GM21576 (cell line): ENCODE measurements around the gene CLEC16A.

Experiments
- ATAC-seq: cut with Tn5 transposase; IDR thresholded peaks from one replicate; pipeline ENCODE4 v1.9.1; 2021; ENCODE audit warnings: mild to moderate bottlenecking, moderate library complexity; ENCODE audit not compliant: unreplicated experiment

The CLEC16A gene

DNA sequence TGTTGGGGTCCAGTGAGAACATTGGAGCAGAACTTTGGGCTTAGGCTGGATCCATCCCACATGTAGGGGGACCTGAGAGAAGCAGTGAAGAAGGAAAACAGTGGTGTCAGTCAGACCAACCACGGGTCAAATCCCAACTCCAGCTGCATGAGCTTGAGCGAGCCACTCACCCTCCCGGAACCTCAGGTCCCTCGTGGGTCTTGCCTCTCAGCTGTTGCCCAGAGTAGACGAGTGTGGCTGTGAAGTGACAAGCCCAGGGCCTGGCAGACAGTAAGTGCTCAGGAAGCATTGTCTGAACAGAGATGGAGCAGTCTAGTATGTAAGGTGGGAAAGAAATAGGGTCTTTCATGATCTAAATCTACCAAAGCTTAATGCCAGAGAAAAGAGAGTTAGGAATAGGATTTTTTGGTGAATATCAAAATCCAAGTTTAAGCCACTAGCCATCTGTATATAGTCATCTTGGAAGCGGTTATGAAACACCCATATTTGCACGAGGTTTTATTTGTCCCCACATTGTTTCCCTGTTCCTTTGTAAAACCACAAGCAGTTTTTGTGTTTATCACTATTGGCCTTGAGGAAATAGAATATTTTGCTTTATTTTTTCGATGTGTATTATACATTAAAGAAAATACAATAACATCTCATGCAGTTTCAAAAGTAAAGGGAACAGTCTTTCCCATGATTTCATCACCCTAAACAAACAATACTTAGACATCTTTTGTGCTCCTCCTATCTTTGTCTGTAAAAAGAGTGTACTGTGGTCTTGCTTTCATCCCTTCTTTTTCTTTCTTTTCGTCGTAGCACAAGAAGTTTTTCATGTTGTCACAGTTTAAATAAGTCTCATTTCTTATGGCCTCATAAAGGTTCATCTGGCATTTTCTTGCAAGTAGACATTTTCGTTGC lies 112.0 kb downstream of the CLEC16A start:
- ATAC-seq: no peak

GRCh38 chr16:11056993-11057649 lies 112.8 kb downstream of the CLEC16A start:
- no peak for ATAC-seq

DNA sequence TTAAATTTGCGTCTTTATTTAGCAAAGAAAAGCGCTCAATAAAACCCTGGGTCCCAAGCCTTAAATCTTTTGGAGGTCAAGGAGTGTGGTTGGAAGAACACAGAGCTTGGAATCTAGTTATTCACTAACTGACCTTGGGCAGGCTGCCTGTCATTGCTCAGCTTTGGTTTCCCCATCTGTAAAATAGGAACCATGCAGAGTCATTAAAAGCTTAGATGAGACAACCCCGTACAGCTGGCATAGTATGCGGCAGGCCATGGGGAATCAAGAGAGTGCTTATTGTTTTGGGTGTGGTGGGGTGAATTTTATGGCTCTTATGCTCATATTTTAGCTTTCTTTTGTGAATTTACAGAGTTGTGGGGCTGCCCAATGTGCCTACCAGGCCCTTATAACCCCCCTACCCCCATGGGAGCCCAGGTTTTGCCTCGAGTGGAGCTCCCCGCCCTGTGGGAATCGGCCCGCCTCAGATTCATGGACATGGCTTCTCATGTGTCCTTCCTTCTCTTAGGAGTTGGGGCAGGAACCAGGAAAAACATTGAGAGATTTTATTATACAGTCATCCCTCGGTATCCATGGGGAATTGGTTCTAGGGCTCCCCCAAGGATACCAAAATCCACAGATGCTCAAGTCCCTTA lies 113.5 kb downstream of the CLEC16A start:
- ATAC-seq: no peak

DNA sequence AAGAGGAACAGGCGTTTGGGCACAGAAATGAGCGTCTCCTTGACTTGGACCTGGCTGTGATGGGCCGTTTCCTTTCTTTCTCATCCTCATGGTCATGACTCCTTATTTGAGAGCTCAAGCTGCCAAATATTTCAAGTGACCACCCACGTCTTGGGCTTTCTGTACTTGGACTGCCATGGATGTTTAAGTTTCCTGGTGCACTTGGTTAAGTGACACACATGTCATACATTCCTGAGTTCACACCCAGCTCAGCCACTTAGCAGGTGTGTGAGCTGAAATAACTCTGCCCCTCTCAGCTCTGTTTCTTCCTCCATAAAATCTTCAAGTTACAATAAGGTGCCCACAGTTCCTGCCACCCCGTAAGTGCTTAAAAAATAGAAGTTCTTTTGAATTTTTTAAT lies 114.5 kb downstream of the CLEC16A start:
- no peak for ATAC-seq

DNA sequence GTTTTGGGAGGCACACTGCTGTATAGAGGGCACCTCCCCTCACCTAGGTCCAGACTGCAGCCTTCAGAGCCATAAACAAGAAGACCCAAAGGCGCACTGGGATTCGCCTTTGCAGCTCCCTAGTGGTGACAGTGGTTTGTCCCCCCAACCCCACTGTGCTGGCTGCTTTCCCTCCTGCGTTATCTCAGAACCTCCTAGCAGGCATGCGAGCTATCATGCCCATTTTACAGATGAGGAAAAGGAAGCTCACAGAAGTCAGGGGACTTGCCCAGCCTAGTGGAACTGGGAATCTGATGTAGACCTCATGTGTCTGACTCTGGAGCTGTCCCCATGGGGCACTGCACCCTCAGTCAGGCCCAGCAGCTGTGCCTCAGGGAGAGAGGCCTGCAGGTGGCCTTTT lies 115.2 kb downstream of the CLEC16A start:
- ATAC-seq: no peak

GRCh38 chr16:11060364-11060763 lies 116.0 kb downstream of the CLEC16A start:
- ATAC-seq: no peak

DNA sequence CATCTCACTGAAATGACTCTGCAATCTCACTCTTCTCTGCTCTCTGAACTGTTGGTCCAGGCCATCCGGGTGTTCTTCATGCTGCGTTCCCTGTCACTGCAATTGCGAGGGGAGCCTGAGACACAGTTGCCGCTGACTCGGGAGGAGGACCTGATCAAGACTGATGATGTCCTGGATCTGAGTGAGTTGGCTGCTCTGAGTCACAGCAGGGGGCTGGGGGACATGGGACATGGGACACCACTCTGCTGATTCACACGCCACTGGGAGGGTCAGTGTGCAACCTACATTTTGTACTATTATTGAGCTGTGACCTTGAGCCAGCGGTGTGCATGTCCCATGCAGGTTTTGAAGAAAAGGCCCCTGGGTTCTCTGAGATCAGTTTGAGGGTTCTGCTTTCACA lies 116.5 kb downstream of the CLEC16A start:
- no peak for ATAC-seq

GRCh38 chr16:11061629-11062270 lies 117.4 kb downstream of the CLEC16A start:
- no peak for ATAC-seq

GRCh38 chr16:11063448-11064201 lies 119.3 kb downstream of the CLEC16A start:
- no peak for ATAC-seq

DNA sequence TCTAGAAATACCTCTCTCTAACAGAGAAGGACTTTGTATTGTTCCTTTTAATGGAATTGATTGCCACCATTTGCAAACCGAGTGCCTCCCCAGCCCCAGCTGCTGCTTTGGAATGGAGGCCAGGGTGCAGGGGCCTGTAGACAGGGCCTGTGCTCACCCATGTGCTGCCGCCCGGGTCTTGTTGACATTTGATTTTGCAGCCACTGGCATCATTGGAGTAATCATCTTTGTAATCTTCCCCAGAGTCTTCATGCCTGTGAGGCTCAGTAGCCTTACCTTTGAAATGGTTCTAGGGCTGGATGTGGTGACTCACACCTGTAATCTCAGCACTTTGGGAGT lies 119.8 kb downstream of the CLEC16A start:
- no peak for ATAC-seq

- no peak for ATAC-seq
These were observed 120.5 kb downstream of the CLEC16A start for GRCh38 chr16:11064851-11065250.

GRCh38 chr16:11066261-11066870 lies 122.0 kb downstream of the CLEC16A start:
- ATAC-seq: no peak

DNA sequence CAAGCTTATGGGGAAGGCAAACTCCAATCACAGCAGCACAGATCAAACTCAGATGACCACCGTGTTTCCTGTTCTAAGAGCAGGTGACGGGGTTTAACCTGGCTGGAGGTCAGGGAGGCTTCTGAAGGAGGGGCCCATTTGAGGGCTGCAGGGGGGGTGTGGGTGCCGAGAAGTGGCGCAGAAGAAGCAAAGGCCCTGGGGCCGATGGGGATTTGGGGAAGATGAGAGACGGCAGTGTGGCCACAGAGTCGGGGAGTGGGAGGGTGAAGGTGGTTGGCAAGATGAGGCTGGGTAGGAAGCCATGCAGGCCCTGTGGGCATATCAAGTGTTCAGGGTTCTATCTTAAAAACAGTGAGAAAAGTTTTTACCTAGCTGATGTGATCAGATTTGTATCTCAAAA lies 122.9 kb downstream of the CLEC16A start:
- ATAC-seq: no peak

GRCh38 chr16:11067697-11068141 lies 123.4 kb downstream of the CLEC16A start:
- ATAC-seq: no peak

GRCh38 chr16:11071829-11072228 lies 127.5 kb downstream of the CLEC16A start:
- ATAC-seq: no peak

DNA sequence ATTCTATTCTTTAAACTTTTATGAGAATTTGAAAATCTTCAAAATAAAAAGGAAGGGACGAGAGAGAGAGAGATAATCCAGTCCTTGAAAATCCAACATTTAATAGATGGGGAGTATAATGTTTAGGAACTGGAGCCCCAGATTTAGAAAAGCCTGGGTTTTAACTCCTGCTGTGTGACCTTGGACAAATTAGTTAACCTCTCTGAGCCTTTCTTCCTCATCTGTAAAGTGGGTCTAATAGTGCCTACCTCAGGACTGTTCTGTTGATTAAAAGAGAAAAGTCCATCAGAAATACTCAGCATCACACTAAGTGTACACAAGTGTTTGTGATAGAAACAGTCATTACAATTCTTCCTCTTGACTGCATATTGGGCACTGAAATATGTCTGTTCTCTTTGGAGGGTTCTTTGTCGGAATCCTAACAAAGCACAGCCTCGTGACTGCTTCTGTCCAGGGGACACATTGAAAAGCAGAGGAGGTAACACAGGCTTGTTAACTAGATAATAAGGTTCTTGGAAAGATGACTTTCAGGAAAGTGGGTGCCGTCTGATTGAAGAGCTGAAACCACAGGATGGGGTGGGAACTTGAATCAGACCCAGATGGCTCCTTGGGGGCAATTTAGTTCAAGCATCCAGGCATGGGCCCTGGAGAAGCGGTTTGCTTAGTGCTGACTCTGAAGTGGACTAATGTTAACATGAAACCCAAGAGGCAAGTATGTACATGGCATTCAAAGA lies 128.2 kb downstream of the CLEC16A start:
- ATAC-seq: no peak

DNA sequence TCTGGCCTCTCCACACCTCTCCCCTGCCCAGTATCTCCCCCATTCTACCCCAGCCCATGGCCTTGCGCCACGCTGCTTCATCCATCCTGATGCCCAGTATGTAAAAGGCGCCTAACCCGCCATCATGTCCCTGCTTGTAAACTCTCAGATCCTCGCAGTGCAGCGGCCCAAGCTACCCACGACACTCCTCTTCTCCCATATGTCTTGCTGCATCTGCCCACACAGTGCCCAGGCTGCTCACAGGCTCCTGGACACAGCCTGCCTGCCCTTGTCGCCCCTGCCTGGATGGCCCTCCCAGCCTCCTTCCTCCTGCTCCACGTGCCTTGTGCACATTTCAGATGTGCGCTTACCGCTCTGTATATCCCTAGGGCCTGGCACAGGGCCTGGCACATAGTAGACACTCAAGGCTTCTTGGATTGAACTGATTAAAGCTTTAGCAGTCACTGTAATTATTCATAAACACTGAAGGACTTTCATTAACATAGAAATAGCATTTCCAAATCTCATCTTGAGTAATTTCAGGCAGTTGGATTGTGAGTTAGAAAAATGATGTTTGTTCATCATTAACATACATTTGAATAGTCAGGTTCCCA lies 129.1 kb downstream of the CLEC16A start:
- ATAC-seq: no peak

DNA sequence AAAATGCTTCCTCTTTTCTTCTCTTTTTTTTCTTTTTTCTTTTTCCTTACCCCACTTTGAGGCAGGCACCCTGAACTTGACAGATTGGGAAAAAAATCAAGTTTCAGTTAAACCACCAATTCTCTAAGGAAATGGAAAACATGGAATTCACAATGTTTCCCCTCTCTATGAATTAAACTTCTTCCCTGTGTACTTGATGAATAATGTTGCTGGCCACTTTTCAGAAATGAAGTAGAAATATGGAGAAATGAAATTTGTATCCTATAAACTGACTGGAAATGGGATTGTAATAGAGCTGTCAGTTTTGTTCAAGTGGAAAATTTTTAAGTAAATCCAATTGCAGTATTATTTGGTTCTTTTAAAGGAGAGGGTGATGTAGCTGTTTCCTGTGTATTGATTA lies 129.8 kb downstream of the CLEC16A start:
- no peak for ATAC-seq

- ATAC-seq: no peak
These were observed 130.8 kb downstream of the CLEC16A start for GRCh38 chr16:11075163-11075562.
